Small intestine (tissue), 4 donors: Measurements from ENCODE around the gene UBE2K. TPM values are rescaled to one million over a fixed set of nuclear protein-coding genes. Genes with fewer than 3 reads are reported as not detected.

Experiments used
- polyA plus RNA-seq, 4 donors: library from polyadenylated mRNA; stranded (reverse) in 3 of 4; unstranded in 1 of 4; fragments of 200-250 nt in 3 of 4; fragments of 120-200 nt in 1 of 4; gene quantifications; one replicate each; pipeline versions ENCODE4 v1.2.1 to v1.2.3, GENCODE V29; 2013
- donor health status: healthy with polysubstance abuse.
- donor health status: Bipolar disorder and iron deficiency.
- donor health status: healthy.

UBE2K gene
- polyA plus RNA-seq, 4 donors, result 33.5 to 53.0 (median 35.6) TPM

Other genes with a start within 250 kb of the UBE2K start
- 1,000 to 10,000 TPM; 1,758 to 2,952 (median 2,157) TPM for gene RPL9, start 239.2 kb upstream of the UBE2K start, polyA plus RNA-seq
- 10 to 100 TPM; 14.9 to 29.5 (median 22.6) TPM for gene LIAS, start 239.1 kb upstream of the UBE2K start, polyA plus RNA-seq
- gene UGDH, start 170.7 kb upstream of the UBE2K start, polyA plus RNA-seq, result 10 to 100 TPM; 20.8 to 72.8 (median 38.3) TPM
- 10 to 100 TPM; 22.3 to 39.8 (median 28.2) TPM for gene SMIM14, start 59.3 kb upstream of the UBE2K start, polyA plus RNA-seq